SK-MEL-5 (cell line): ENCODE measurements around the gene ZXDC. TPM values are rescaled to one million over a fixed set of nuclear protein-coding genes. Genes with fewer than 3 reads are reported as not detected.

Experiments used
- DNase-seq: peaks from one replicate; pipeline ENCODE4 v3.0.0-alpha.2; 2016; ENCODE audit warnings: low read depth, low spot score
- in situ Hi-C: cut with HindIII; loops from 2 replicates; pipeline ENCODE4 v1.10.0; 2016; ENCODE audit warnings: low sequenced_read_pairs, high pct_unique_total_duplicates, low pct_unique_long_range_greater_than_20kb
- total RNA-seq: library from RNA; depleted of rRNA; stranded (reverse); fragments of >200 nt; shearing (Covaris generic); gene quantifications from 2 replicates; pipeline ENCODE4 v1.2.3, GENCODE V29; 2014

ZXDC gene
- total RNA-seq, 1 experiment from 2014 or later: 19.0 TPM

- in situ Hi-C loops: loop anchor here (25.0 kb wide), 1 partner anchor 112 kb away; no protein-coding TSS in a partner anchor
- DNase-seq: peak; percentile 5
Observed at GRCh38 chr3:126399351-126399735, 76.3 kb downstream of the ZXDC start.

GRCh38 chr3:126398423-126399350 is 77.0 kb downstream of the ZXDC start:
- in situ Hi-C loops: loop anchor here (25.0 kb wide), 1 partner anchor 111 kb away; no protein-coding TSS in a partner anchor
- peak; percentile 56 for DNase-seq

GRCh38 chr3:126397610-126398422 is 77.9 kb downstream of the ZXDC start:
- DNase-seq: no peak
- in situ Hi-C loops: loop anchor here (25.0 kb wide), 1 partner anchor 111 kb away; no protein-coding TSS in a partner anchor

- no peak for DNase-seq
- in situ Hi-C loops: loop anchor here (25.0 kb wide), 1 partner anchor 109 kb away; no protein-coding TSS in a partner anchor
Observed at GRCh38 chr3:126396536-126396935, 79.2 kb downstream of the ZXDC start.

GRCh38 chr3:126395846-126396513 is 79.7 kb downstream of the ZXDC start:
- in situ Hi-C loops: loop anchor here (25.0 kb wide), 1 partner anchor 109 kb away; no protein-coding TSS in a partner anchor

GRCh38 chr3:126394977-126395321 is 80.7 kb downstream of the ZXDC start:
- in situ Hi-C loops: loop anchor here (25.0 kb wide), 1 partner anchor 108 kb away; no protein-coding TSS in a partner anchor
- no peak for DNase-seq

More at GRCh38 chr3:126395846-126396513, 79.7 kb downstream of the ZXDC start:
- DNase-seq: no peak

- in situ Hi-C loops: loop anchor here (25.0 kb wide), 1 partner anchor 107 kb away; no protein-coding TSS in a partner anchor
- no peak for DNase-seq
Observed at GRCh38 chr3:126394179-126394976, 81.3 kb downstream of the ZXDC start, which contains the start of gene CFAP100. Gene CFAP100 (plus strand): TSS chr3:126394909. CDS start chr3:126396001, 1,092 bp downstream.

- DNase-seq: no peak
- in situ Hi-C loops: loop anchor here (25.0 kb wide), 1 partner anchor 106 kb away; no protein-coding TSS in a partner anchor
Observed at GRCh38 chr3:126393563-126393962, 82.1 kb downstream of the ZXDC start.

GRCh38 chr3:126392246-126392645 is 83.4 kb downstream of the ZXDC start:
- in situ Hi-C loops: loop anchor here (25.0 kb wide), 1 partner anchor 105 kb away; no protein-coding TSS in a partner anchor

GRCh38 chr3:126391631-126392030 is 84.1 kb downstream of the ZXDC start:
- in situ Hi-C loops: loop anchor here (25.0 kb wide), 1 partner anchor 104 kb away; no protein-coding TSS in a partner anchor

More at GRCh38 chr3:126392246-126392645, 83.4 kb downstream of the ZXDC start:
- DNase-seq: no peak

GRCh38 chr3:126390751-126391150 is 84.9 kb downstream of the ZXDC start:
- in situ Hi-C loops: loop anchor here (25.0 kb wide), 1 partner anchor 103 kb away; no protein-coding TSS in a partner anchor
- no peak for DNase-seq

More at GRCh38 chr3:126391631-126392030, 84.1 kb downstream of the ZXDC start:
- DNase-seq: no peak

- DNase-seq: no peak
- in situ Hi-C loops: loop anchor here (25.0 kb wide), 1 partner anchor 103 kb away; no protein-coding TSS in a partner anchor
Observed at GRCh38 chr3:126390201-126390600, 85.5 kb downstream of the ZXDC start.

GRCh38 chr3:126389794-126390146 is 85.9 kb downstream of the ZXDC start:
- no peak for DNase-seq
- in situ Hi-C loops: loop anchor here (25.0 kb wide), 1 partner anchor 102 kb away; no protein-coding TSS in a partner anchor

GRCh38 chr3:126389112-126389793 is 86.4 kb downstream of the ZXDC start:
- in situ Hi-C loops: loop anchor here (25.0 kb wide), 1 partner anchor 102 kb away; no protein-coding TSS in a partner anchor
- peak; percentile 93 for DNase-seq
